CD4-positive, alpha-beta T cell (primary cell): ENCODE measurements around the gene NTNG2. TPM values are rescaled to one million over a fixed set of nuclear protein-coding genes. Genes with fewer than 3 reads are reported as not detected.

Experiments used
- ATAC-seq: fragments of 200-7000 bp; cut with Tn5 transposase; one replicate; pipeline ENCODE4 v1.10.0; 2022; ENCODE audit warnings: mild to moderate bottlenecking; ENCODE audit not compliant: poor library complexity
- CTCF ChIA-PET: fragments of 350-600 bp; sonication (Branson Sonifier 250); formaldehyde crosslinking; loops from one replicate; lab custom pipeline; 2021; ENCODE audit warnings: antibody characterized with exemption, inconsistent platforms; lab: Charles Lee
- POLR2A ChIA-PET: fragments of 350-600 bp; sonication (Branson Sonifier 250); formaldehyde crosslinking; loops from one replicate; lab custom pipeline; 2021; ENCODE audit warnings: antibody characterized with exemption, inconsistent platforms; lab: Charles Lee
- DNase-seq, 14 experiments: peaks; one replicate each; pipeline ENCODE4 v3.0.0-alpha.2; 2013 to 2020; ENCODE audit warnings: mixed read lengths in 2 of 14
- H3K27ac ChIP-seq, 2 donors: one replicate each; pipeline versions ENCODE4 v1.5.1 to v1.7.0; 2013; ENCODE audit warnings: low read length in 2 of 2, low read depth in 1 of 2, mild to moderate bottlenecking in 1 of 2
- H3K27me3 ChIP-seq, 2 experiments: 1 replicate in 1 of 2; 2 replicates in 1 of 2; pipeline versions ENCODE4 v1.6.1 to v1.7.0; 2013; ENCODE audit warnings: low read length in 2 of 2, control low read depth in 1 of 2, mild to moderate bottlenecking in 1 of 2, moderate library complexity in 1 of 2; ENCODE audit not compliant: insufficient read depth in 2 of 2, control insufficient read depth in 1 of 2
- H3K36me3 ChIP-seq: one replicate; pipeline ENCODE4 v1.6.1; 2013; ENCODE audit warnings: low read length, control low read depth; ENCODE audit not compliant: insufficient read depth
- H3K4me1 ChIP-seq: one replicate; pipeline ENCODE4 v1.6.1; 2013; ENCODE audit warnings: low read length, control low read depth; ENCODE audit not compliant: insufficient read depth
- H3K4me3 ChIP-seq: one replicate; pipeline ENCODE4 v1.5.1; 2013; ENCODE audit warnings: mild to moderate bottlenecking, low read length, moderate library complexity
- H3K9me3 ChIP-seq, 2 experiments: 1 replicate in 1 of 2; 2 replicates in 1 of 2; pipeline versions ENCODE4 v1.6.1 to v1.7.0; 2013; ENCODE audit warnings: low read length in 2 of 2, mild to moderate bottlenecking in 2 of 2, control low read depth in 1 of 2, moderate library complexity in 1 of 2; ENCODE audit not compliant: control insufficient read depth in 1 of 2, insufficient read depth in 1 of 2
- H3K27ac Mint-ChIP-seq: one replicate; pipeline ENCODE4 v1.8.0; 2020; ENCODE audit warnings: mixed read lengths
- H3K27me3 Mint-ChIP-seq: one replicate; pipeline ENCODE4 v1.8.0; 2021; ENCODE audit warnings: mixed read lengths
- H3K36me3 Mint-ChIP-seq: one replicate; pipeline ENCODE4 v1.8.0; 2021; ENCODE audit warnings: low read depth, mixed read lengths
- H3K4me1 Mint-ChIP-seq: one replicate; pipeline ENCODE4 v1.8.0; 2021; ENCODE audit warnings: low read depth, mixed read lengths
- H3K4me3 Mint-ChIP-seq: one replicate; pipeline ENCODE4 v1.8.0; 2020; ENCODE audit warnings: mild to moderate bottlenecking, mixed read lengths
- H3K9me3 Mint-ChIP-seq: one replicate; pipeline ENCODE4 v1.8.0; 2020; ENCODE audit warnings: mixed read lengths
- CTCF ChIP-seq: fragments of 200-600 bp; IDR thresholded peaks from one replicate; pipeline ENCODE4 v1.8.0; 2022; ENCODE audit warnings: antibody characterized with exemption, mild to moderate bottlenecking
- intact Hi-C, 2 experiments: fragments of 100-400 bp; cut with DNase I in 1 of 2; cut with micrococcal nuclease in 1 of 2; formaldehyde crosslinking; loops; one replicate each; pipeline versions ENCODE4 v1.15.1 to v1.9.0; 2023 to 2025; cut with DNase I, micrococcal nuclease
- total RNA-seq, 174 experiments: library from RNA in 2 of 174; stranded (reverse) in 2 of 174; gene quantifications; one replicate each; pipeline ENCODE4 v1.2.3 and lab custom pipeline; 2021 to 2026

NTNG2 gene
- total RNA-seq, 2 experiments from 2014 or later = 2.2 to 2.6 TPM

GRCh38 chr9:132199056-132199455, 37.2 kb downstream of the NTNG2 start:
- Mint-ChIP-seq H3K27me3 (peaks cover 24% of the 10 kb centered on the region), H3K4me3 (no peak overlapping the region), H3K4me1 (no peaks in the 10 kb centered on the region), H3K36me3 (no peaks in the 10 kb centered on the region), H3K9me3 (no peaks in the 10 kb centered on the region), H3K27ac (no peak overlapping the region)
- ATAC-seq = no peak
- Histone ChIP-seq H3K4me1 (no peaks in the 10 kb centered on the region), H3K36me3 (no peaks in the 10 kb centered on the region), H3K27ac (no peak overlapping the region), H3K4me3 (no peak overlapping the region), H3K27me3 (peaks cover 5 to 10% of the 10 kb centered on the region in 2 experiments), H3K9me3 (peaks cover 0 to 14% of the 10 kb centered on the region in 2 experiments)
- no peak for TF ChIP-seq CTCF
- POLR2A ChIA-PET = interaction anchor here (0.6 kb wide), 1 partner anchor 819 kb away, joined by 3 read pairs; no protein-coding TSS in a partner anchor
- CTCF ChIA-PET = no interaction called here
- DNase-seq = no peak
- intact Hi-C loops = no loop called here

GRCh38 chr9:132200706-132201105, 38.8 kb downstream of the NTNG2 start:
- no peak overlapping the region for H3K27ac ChIP-seq
- H3K9me3 Mint-ChIP-seq = peaks cover 2% of the 10 kb centered on the region
- H3K4me3 ChIP-seq = no peak overlapping the region
- peaks cover 5 to 10% of the 10 kb centered on the region in 2 experiments for H3K27me3 ChIP-seq
- ChIA-PET CTCF (no interaction called here), POLR2A (no interaction called here)
- no peak overlapping the region for H3K4me3 Mint-ChIP-seq
- DNase-seq = no peak
- peaks cover 31% of the 10 kb centered on the region for H3K27me3 Mint-ChIP-seq
- no peaks in the 10 kb centered on the region for H3K36me3 Mint-ChIP-seq
- no peaks in the 10 kb centered on the region for H3K36me3 ChIP-seq
- H3K4me1 Mint-ChIP-seq = no peaks in the 10 kb centered on the region
- no peak for TF ChIP-seq CTCF
- H3K9me3 ChIP-seq = peaks cover 0 to 14% of the 10 kb centered on the region in 2 experiments
- H3K4me1 ChIP-seq = no peaks in the 10 kb centered on the region
- intact Hi-C loops = no loop called here
- no peak overlapping the region for H3K27ac Mint-ChIP-seq
- ATAC-seq = no peak

GRCh38 chr9:132201139-132201538, 39.3 kb downstream of the NTNG2 start:
- H3K9me3 ChIP-seq = peaks cover 0 to 14% of the 10 kb centered on the region in 2 experiments
- H3K4me1 ChIP-seq = no peaks in the 10 kb centered on the region
- peaks cover 31% of the 10 kb centered on the region for H3K27me3 Mint-ChIP-seq
- H3K4me1 Mint-ChIP-seq = no peaks in the 10 kb centered on the region
- no peak overlapping the region for H3K27ac Mint-ChIP-seq
- no peak overlapping the region for H3K4me3 ChIP-seq
- H3K36me3 ChIP-seq = no peaks in the 10 kb centered on the region
- DNase-seq = no peak
- ChIA-PET POLR2A (no interaction called here), CTCF (no interaction called here)
- intact Hi-C loops = no loop called here
- no peak overlapping the region for H3K4me3 Mint-ChIP-seq
- ATAC-seq = no peak
- no peaks in the 10 kb centered on the region for H3K36me3 Mint-ChIP-seq
- H3K27me3 ChIP-seq = peaks cover 5 to 10% of the 10 kb centered on the region in 2 experiments
- H3K9me3 Mint-ChIP-seq = peaks cover 2% of the 10 kb centered on the region
- H3K27ac ChIP-seq = no peak overlapping the region
- no peak for TF ChIP-seq CTCF
